Activated naive CD8-positive, alpha-beta T cell treated with anti-CD3 and anti-CD28 coated beads for 36 hours (primary cell): Measurements from ENCODE around the gene KCNJ14. TPM values are rescaled to one million over a fixed set of nuclear protein-coding genes. Genes with fewer than 3 reads are reported as not detected.
A peak's percentile ranks its signal among the peaks of the same experiment; 100 is the strongest.
"Not testable (repeated sequence)": the region's sequence is repeated elsewhere in the genome, so short reads cannot be mapped to it uniquely, and the experiment has no call there.

Experiments used
- DNase-seq: peaks from one replicate; pipeline ENCODE4 v3.0.0; 2021
- H3K27ac Mint-ChIP-seq: one replicate; pipeline ENCODE4 v1.8.0; 2022; ENCODE audit warnings: mild to moderate bottlenecking, moderate library complexity, mixed read lengths
- H3K27me3 Mint-ChIP-seq: one replicate; pipeline ENCODE4 v1.8.0; 2022; ENCODE audit warnings: mild to moderate bottlenecking, mixed read lengths
- H3K36me3 Mint-ChIP-seq: one replicate; pipeline ENCODE4 v1.8.0; 2021; ENCODE audit warnings: mild to moderate bottlenecking, mixed read lengths
- H3K4me1 Mint-ChIP-seq: one replicate; pipeline ENCODE4 v1.8.0; 2021; ENCODE audit warnings: mixed read lengths
- H3K4me3 Mint-ChIP-seq: one replicate; pipeline ENCODE4 v1.8.0; 2022; ENCODE audit warnings: mild to moderate bottlenecking, moderate library complexity, mixed read lengths
- H3K9me3 Mint-ChIP-seq: one replicate; pipeline ENCODE4 v1.8.0; 2022; ENCODE audit warnings: mixed read lengths
- total RNA-seq, 2 experiments: library from RNA; stranded (reverse); gene quantifications; one replicate each; pipeline ENCODE4 v1.2.3, GENCODE V29; 2021

Gene KCNJ14
- total RNA-seq, 2 experiments from 2014 or later = 1.4 to 1.5 TPM

DNA sequence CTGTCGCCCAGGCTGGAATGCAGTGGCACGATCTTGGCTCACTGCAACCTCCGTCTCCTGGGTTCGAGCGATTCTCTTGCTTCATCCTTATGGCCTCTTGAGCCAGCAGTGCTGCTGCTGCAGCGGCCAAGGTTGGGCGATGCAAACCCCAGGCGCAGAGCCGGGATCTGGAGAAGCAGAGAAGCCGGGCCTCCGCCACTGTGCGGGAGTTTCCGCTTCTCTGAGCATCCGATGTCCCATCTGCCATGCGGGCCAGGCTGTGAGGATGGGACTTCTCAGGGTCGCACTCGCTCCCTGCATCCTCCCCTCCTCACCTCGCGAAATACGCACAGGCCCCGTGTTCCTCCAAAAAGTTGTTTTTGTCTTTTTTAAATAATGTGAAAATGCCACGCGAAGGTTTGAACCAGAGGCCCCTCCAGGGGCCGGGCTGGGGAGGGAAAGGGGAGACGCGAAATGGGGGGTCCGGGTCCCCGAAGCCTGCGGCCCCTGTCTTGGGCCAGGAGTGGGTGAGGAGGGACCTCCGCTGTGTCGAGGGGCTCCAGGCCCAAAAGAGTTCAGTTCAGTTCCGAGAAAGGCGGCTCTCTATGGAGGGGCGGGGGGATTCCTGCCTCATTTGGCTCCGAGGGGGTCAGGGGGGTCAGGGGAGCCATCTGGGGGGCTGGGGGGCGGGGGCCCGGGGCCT is 29.7 kb downstream of the KCNJ14 start:
- Mint-ChIP-seq H3K27ac (no peak overlapping the region), H3K27me3 (no peaks in the 10 kb centered on the region), H3K4me1 (peaks cover 21% of the 10 kb centered on the region), H3K36me3 (no peaks in the 10 kb centered on the region), H3K9me3 (no peaks in the 10 kb centered on the region), H3K4me3 (no peak overlapping the region)
- DNase-seq = no peak

DNA sequence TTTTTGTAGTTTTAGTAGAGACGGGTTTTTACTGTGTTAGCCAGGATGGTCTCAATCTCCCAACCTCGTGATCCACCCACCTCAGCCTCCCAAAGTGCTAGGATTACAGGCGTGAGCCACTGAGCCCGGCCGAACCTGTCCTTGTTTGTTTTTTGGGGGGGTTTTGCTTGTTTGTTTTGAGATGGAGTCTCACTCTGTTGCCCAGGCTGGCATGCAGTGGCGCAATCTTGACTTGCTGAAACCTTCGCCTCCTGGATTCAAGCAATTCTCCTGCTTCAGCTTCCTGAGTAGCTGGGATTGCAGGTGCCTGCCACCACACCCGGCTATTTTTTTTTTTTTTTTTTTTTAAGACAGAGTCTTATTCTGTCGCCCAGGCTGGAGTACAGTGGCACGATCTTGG is 31.3 kb downstream of the KCNJ14 start:
- Mint-ChIP-seq H3K4me1 (peaks cover 23% of the 10 kb centered on the region), H3K27me3 (peaks cover 11% of the 10 kb centered on the region)
- H3K9me3 Mint-ChIP-seq, H3K27ac Mint-ChIP-seq, H3K4me3 Mint-ChIP-seq, H3K36me3 Mint-ChIP-seq, DNase-seq: not testable (repeated sequence)

DNA sequence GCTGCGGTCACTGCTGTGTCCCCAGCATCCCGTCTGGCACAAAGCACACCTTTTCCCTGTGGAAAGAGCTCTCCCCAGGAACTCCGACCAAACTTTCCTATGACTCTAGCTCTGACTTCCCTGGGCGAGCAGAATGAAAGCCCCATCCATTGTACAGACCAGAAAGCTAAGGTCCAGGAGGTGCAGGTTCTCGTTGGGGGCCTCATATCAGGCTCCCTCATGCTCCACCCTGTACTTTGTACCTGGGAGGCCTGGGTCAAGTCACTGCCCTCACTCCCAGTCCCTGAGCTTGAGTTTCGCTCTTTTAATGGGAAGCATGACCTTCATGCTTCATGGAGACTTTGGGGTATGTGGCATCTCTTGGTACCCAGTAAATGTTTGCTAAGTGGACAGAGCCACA is 32.2 kb downstream of the KCNJ14 start:
- no peak for DNase-seq
- Mint-ChIP-seq H3K36me3 (peaks cover 2% of the 10 kb centered on the region), H3K4me1 (peaks cover 25% of the 10 kb centered on the region), H3K9me3 (no peaks in the 10 kb centered on the region), H3K27ac (no peak overlapping the region), H3K27me3 (peaks cover 19% of the 10 kb centered on the region), H3K4me3 (no peak overlapping the region)

DNA sequence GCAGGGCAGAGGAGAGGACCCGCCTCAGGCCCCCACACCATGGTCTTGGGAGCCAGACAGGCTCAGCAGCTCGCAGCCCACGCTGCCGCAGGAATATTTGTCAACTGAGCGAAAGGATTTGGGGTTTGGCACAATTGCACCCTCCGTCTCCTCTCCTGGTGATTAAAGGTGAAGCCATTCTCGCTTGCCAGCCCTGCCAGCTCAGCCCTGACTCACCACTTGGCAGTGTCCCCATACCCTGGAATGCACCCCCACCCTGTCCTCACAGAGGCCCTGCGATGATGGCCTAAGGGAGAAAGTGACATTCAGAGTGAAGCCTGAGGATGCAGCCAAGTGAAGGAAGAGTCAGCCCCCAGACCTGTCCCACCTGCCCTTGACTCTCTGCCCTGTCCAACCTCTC is 32.6 kb downstream of the KCNJ14 start:
- Mint-ChIP-seq H3K9me3 (no peaks in the 10 kb centered on the region), H3K27me3 (peaks cover 23% of the 10 kb centered on the region), H3K4me3 (no peak overlapping the region)

DNA sequence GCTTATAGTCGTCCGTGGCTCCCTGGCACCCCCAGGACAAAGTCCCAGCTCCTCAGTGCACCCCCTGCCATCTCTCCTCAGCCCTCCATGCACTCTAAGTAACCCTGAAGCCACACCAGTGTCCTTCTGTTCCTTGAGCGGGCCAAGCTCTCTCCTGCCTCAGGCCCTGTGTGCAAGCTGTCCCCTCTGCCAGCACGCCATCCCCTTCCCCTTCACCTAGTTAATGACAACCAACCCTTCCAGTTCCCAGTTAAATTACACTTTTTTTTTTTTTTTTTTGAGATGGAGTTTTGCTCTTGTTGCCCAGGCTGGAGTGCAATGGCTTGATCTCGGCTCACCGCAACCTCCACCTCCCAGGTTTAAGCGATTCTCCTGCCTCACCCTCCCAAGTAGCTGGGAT is 33.1 kb downstream of the KCNJ14 start:
- DNase-seq, H3K9me3 Mint-ChIP-seq, H3K27ac Mint-ChIP-seq, H3K36me3 Mint-ChIP-seq, H3K4me3 Mint-ChIP-seq: not testable (repeated sequence)
- Mint-ChIP-seq H3K27me3 (peaks cover 25% of the 10 kb centered on the region), H3K4me1 (peaks cover 30% of the 10 kb centered on the region)

More for the DNA sequence above, 32.6 kb downstream of the KCNJ14 start:
- Mint-ChIP-seq H3K27ac (no peak overlapping the region), H3K4me1 (peaks cover 29% of the 10 kb centered on the region), H3K36me3 (peaks cover 7% of the 10 kb centered on the region)
- DNase-seq = no peak

DNA sequence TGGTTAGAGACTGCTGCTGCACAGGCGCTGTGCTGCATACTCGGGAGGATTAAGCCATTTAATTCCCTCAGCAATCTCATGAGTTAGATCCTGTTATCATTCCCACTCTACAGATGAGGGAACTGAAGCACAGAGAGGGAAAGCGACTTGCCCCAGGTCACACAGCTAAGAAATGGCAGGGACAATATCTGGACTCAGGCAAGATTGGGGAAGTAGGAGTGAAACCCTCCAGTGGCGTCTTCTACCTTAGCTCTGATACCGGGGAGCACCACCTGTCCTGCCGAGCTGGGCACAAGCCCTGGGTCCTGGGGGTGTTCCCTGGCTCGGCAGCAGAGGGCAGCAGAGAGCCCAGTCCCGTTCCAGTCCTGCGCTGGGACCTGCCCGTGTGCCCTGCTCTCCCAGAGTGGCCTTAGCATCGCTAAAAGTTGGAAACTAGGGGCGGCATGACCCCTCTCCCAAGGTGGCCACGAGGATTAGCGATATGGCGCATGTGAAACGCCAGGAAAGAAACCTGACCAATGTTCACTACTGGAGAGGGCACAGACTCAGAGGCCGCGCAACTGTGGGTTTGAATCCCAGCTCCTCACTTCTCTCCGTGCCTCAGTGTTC is 34.3 kb downstream of the KCNJ14 start:
- Mint-ChIP-seq H3K4me3 (no peak overlapping the region), H3K27me3 (peaks cover 32% of the 10 kb centered on the region), H3K4me1 (peaks cover 31% of the 10 kb centered on the region), H3K27ac (no peak overlapping the region), H3K9me3 (no peaks in the 10 kb centered on the region), H3K36me3 (peaks cover 7% of the 10 kb centered on the region)
- DNase-seq = peak; percentile 82

DNA sequence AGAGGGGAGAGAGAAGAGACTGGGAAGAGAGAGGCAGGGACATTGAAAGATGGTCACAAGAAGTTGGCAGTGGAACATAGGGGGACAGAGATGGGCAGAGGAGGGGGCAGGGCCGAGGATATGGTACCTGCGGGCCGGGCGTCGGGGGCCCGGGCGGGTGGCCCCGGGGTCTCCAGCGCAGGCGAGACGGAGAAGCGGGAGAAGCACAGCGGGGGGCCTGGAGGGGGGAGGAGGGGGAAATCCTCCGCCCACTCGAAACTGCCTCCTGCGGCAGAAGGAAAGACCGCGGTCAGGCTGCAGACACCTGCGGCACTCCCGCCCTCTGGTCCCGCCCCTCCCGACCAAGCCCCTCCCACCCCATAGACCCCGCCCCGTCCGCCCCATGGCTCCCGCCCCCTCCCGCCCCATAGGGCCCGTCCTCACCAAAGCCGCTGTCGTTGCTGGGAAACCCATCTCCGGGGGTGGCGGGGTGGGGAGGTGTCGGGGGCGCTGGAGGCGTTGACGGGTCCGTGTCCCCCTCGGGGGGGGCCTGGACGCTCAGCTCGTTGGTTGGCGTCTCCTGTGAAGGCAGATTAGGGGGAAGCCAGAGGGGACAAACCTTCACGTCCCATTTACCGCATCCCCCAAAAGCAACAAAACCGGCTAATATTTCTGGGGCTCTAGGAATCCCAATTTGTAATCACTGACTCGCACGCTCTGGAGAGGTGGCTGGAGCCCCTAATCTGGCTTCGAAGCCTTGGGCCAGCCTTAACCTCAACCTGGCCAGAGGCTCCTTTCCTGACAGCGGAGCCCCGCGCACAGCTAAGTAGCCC is 35.8 kb downstream of the KCNJ14 start:
- no peak overlapping the region for H3K27ac Mint-ChIP-seq
- no peaks in the 10 kb centered on the region for H3K9me3 Mint-ChIP-seq
- H3K4me1 Mint-ChIP-seq = peaks cover 32% of the 10 kb centered on the region
- peak; percentile 60 for DNase-seq
- peaks cover 7% of the 10 kb centered on the region for H3K36me3 Mint-ChIP-seq
- peak overlapping the region; percentile 39 for H3K4me3 Mint-ChIP-seq
- H3K27me3 Mint-ChIP-seq = peaks cover 41% of the 10 kb centered on the region

DNA sequence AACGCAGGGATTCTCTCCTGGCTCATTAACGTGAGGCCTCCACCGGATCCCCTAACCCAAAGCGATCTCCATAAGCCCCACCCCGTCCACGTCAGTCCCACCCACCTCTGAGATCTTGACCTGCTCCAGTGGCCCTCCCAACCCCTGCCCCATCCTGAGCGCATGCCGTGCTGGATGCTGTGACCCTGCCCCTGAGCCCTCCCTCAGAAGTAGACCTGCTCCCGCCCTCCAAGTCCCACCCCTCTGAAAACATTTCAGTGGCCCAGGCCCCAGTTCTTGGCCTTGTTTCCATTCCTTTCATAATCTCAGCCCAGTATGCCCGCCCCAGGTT is 36.4 kb downstream of the KCNJ14 start:
- Mint-ChIP-seq H3K36me3 (peaks cover 7% of the 10 kb centered on the region), H3K9me3 (no peaks in the 10 kb centered on the region), H3K4me3 (peak overlapping the region; percentile 22), H3K27me3 (peaks cover 41% of the 10 kb centered on the region), H3K27ac (no peak overlapping the region), H3K4me1 (peaks cover 32% of the 10 kb centered on the region)
- DNase-seq = no peak

DNA sequence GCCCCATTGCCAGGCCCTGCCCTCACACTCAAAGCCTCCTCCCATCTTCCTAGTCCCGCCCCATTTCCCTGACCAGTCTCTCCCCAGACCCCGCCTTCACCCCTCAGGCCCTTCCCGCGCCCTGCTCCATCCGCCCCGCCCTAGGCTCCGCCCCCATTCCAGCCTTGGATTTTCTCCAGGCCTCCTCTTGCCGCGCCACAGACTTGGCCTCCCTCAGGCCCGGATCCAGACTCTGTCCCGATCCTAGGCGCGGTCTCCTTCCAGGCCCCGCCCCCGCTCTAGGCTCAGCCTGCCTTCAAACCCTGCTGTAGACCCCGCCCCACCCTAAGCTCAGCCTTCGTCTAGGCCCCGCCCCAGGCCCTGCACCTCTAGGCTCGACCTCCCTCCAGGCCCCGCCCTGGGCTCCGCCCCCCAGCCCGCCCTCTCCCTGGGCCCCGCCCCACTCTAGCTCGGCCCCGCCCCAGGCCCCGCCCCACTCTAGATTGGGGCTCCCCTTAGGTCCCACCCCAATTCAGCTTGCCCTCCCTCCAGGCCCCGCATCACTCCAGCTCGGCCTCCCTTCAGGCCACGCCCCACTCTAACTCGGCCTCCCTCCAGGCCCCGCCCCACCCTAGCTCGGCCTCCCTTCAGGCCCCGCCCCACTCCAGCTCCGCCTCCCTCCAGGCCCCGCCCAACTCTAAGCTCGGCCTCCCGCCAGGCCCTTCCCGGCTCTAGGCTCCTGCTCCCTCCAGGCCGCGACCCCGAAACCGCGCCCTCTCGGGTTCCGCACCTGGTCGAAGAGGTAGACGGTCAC is 37.7 kb downstream of the KCNJ14 start:
- DNase-seq = peak; percentile 81
- Mint-ChIP-seq H3K27me3 (peaks cover 48% of the 10 kb centered on the region), H3K4me3 (peak overlapping the region; percentile 61), H3K27ac (peak overlapping the region; percentile 51), H3K4me1 (peaks cover 32% of the 10 kb centered on the region), H3K36me3 (peaks cover 7% of the 10 kb centered on the region), H3K9me3 (no peaks in the 10 kb centered on the region)

DNA sequence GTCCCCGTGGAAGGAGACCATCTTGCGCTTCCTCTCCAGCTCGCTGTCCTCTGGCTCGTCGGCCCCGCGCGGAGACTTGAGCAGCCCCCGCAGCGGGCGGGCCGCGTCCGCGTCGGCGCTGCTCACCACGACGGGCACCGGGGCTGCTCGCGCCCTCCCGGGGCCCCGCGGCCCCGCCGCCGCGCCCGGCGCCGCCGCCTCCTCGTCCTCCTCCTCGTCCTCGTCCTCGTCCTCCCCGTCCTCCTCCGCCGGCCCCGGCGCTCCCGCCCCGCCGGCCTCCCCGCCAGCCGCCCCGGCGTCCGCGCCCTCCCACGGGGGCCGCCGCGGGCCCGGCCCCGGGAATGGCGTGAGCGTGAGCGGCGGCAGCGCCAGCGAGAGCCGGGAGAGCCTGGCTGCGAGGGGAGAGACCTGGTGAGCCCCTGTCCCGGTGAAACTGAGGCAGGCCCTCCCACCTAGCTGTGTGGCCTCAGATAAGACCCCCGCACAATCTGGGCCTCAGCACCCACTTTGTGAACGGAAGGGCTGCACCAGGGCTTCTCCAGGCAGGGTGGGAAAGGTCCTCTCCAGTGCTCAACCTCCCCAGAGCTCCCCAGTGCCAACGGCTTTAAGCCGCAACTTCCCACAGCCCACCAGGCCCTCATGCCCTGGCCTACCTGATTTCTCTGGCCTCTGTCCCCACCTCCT is 38.5 kb downstream of the KCNJ14 start:
- Mint-ChIP-seq H3K27me3 (peaks cover 49% of the 10 kb centered on the region), H3K4me1 (peaks cover 32% of the 10 kb centered on the region), H3K36me3 (peaks cover 7% of the 10 kb centered on the region), H3K9me3 (no peaks in the 10 kb centered on the region), H3K4me3 (peak overlapping the region; percentile 71), H3K27ac (no peak overlapping the region)
- DNase-seq = no peak

DNA sequence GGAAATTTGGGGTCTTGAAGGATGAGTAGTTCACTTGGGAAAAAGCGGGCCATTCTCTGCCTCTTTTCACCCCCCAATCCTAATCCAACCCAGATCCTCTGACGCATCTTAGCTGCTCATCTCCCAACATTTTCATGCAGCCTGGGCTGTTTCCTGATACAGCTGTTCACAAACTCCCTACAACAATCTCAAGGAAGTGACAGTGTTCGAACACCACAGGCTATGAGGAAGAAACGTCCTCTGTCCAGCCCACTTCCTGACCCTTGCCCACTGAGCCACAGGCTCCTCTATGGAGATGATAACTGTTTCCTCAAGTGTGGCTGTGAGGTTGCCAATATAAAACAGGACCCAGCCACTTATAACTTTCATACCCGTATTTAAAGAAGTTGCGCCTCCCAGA is 40.0 kb downstream of the KCNJ14 start:
- Mint-ChIP-seq H3K4me3 (no peak overlapping the region), H3K27ac (no peak overlapping the region), H3K9me3 (no peaks in the 10 kb centered on the region), H3K27me3 (peaks cover 47% of the 10 kb centered on the region), H3K36me3 (peaks cover 7% of the 10 kb centered on the region), H3K4me1 (peaks cover 24% of the 10 kb centered on the region)
- no peak for DNase-seq

DNA sequence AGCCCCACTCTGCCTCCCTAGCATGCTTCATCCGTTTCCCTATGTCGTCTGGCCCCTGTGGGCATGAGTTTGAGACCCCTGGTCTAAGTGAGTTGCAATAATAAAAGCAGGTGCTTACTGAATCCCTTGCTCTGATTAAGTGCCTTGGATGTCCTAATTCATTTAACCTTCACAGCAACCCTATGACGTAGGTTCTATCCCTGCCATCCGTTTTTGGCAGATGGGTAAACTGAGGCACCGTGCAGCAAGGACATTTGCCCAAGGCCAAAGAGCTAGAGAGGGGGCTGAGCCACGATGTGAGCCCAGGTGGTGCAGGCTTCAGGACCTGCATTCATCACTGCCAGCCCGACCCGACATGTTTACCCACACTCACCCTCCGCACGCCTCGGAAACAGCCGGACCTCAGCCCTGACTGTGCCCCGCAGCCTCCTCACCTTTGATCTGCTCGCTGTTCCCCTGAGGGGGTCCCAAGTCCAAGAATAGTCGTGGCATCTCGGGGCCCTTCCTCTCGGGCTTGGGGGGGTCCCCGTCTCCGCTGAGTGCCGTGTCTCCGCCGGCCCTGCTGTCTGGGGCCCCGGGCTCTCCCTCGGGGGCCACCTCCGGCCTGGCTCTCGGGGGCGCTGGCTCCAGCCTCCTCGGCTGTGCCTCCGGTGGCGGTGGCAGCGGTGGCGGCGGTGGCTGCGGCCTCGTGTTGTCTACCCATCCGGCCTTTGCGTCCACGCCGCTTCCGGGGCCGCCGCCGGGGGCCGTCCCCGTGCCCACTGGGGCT is 41.8 kb downstream of the KCNJ14 start:
- peaks cover 20% of the 10 kb centered on the region for H3K4me1 Mint-ChIP-seq
- no peaks in the 10 kb centered on the region for H3K9me3 Mint-ChIP-seq
- DNase-seq = no peak
- H3K4me3 Mint-ChIP-seq = no peak overlapping the region
- H3K36me3 Mint-ChIP-seq = peaks cover 7% of the 10 kb centered on the region
- H3K27ac Mint-ChIP-seq = no peak overlapping the region
- peaks cover 34% of the 10 kb centered on the region for H3K27me3 Mint-ChIP-seq

DNA sequence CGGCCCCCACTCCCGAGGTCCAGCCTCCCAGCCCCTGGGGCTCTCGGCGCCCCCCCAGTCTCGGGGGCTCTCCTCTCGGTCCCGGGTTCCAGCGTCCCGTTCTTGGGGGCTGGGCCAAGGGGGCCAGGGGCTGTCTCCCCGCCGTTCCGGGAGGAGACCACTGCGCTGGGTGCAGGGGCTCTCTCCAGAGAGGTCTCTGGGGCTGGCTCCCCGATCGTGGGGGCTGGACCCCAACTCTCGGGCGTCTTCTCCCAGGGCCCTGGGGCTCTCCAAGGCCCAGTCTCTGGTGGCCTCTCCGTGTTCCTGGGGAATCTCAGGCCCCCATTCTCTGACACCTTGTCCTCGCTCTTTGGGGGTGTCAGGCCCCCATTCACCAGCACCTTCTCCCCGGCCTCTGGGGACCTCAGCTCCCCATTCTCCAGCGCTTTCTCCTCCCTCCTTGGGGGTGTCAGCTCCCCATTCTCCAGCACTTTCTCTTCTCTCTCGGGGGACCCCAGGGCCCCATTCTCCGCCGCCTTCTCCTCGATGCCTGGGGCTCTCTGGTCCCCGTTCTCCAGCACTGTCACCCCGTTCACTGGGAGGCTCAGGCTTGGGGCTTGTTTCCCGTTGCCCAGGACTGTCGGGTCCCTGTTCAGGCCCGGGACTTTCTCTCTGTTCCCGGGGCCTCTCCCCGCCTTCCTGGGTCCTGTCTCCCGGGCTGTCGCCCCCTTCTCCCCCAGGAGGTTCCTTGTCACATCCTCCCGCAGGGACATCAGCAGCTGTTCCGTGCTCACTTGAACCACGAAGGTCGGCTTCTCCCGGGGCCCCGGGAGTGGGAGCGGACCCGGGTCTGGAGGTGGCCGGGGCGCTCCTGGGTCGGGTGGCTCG is 42.6 kb downstream of the KCNJ14 start:
- H3K4me1 Mint-ChIP-seq = peaks cover 13% of the 10 kb centered on the region
- H3K36me3 Mint-ChIP-seq = peaks cover under 1% of the 10 kb centered on the region
- no peaks in the 10 kb centered on the region for H3K9me3 Mint-ChIP-seq
- H3K27me3 Mint-ChIP-seq = peaks cover 26% of the 10 kb centered on the region
- no peak for DNase-seq
- no peak overlapping the region for H3K27ac Mint-ChIP-seq
- H3K4me3 Mint-ChIP-seq = no peak overlapping the region
